Coronary artery (tissue), 2 donors: Measurements from ENCODE around the gene CADPS.

ENCODE experiments used
- DNase-seq: peaks from one replicate; pipeline ENCODE4 v3.0.0-alpha.2; 2017; ENCODE audit warnings: low spot score
- H3K27ac ChIP-seq, 2 donors: fragments of 200-600 bp; sonication (generic); one replicate each; pipeline ENCODE4 v1.5.1; 2016 to 2019
- H3K4me3 ChIP-seq: fragments of 200-600 bp; sonication (generic); 2 replicates; pipeline ENCODE4 v1.5.1; 2016; ENCODE audit warnings: mild to moderate bottlenecking, moderate library complexity
- TF ChIP-seq, protein P1 (sequence below): fragments of 200-600 bp; sonication (generic); IDR thresholded peaks from one replicate; pipeline ENCODE4 v1.5.1; 2019; ENCODE audit warnings: antibody characterized with exemption

Gene CADPS

DNA sequence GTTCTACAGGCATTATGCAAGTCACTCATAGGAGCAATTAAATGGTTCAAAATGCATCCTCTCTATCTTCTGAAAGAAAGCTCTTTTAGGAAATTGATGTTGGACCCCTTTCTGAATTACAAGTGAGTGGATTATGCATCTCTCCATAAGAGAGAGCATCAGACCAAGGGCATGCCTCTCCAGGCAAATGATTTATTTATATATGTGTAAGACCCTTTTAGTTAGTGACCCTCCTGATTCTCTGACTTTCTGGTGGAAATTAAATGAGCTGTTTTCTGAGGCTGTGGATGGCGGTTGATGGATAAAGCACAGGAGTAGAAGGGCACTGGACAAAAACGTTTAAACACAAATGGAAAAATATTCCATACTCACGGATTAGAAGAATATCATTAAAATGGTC is 62.6 kb downstream of the CADPS start:
- Histone ChIP-seq H3K4me3 (no peak overlapping the region), H3K27ac (no peak overlapping the region)
- TF ChIP-seq, protein P1, sequence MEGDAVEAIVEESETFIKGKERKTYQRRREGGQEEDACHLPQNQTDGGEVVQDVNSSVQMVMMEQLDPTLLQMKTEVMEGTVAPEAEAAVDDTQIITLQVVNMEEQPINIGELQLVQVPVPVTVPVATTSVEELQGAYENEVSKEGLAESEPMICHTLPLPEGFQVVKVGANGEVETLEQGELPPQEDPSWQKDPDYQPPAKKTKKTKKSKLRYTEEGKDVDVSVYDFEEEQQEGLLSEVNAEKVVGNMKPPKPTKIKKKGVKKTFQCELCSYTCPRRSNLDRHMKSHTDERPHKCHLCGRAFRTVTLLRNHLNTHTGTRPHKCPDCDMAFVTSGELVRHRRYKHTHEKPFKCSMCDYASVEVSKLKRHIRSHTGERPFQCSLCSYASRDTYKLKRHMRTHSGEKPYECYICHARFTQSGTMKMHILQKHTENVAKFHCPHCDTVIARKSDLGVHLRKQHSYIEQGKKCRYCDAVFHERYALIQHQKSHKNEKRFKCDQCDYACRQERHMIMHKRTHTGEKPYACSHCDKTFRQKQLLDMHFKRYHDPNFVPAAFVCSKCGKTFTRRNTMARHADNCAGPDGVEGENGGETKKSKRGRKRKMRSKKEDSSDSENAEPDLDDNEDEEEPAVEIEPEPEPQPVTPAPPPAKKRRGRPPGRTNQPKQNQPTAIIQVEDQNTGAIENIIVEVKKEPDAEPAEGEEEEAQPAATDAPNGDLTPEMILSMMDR: no peak
- DNase-seq: no peak

DNA sequence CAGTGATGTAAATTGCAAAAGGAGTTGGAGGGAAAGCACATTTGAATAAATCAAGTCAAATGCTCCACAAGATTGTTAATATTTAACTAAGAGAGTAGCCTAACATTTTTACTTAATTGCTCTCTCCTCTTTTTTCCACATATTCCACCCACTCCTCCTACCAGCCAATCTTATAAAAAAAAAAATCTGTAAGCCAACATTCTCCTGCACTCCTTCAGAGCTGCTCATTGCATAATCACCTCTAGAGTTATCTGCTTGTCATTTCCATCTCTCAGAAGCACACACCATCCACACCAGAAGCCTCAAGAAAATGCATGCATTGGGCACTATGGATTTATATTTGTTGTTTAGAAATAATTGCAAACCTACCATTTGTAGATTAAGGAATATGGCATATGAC is 64.1 kb downstream of the CADPS start:
- Histone ChIP-seq H3K4me3 (no peak overlapping the region), H3K27ac (no peak overlapping the region)
- DNase-seq: no peak
- TF ChIP-seq, protein P1: no peak

DNA sequence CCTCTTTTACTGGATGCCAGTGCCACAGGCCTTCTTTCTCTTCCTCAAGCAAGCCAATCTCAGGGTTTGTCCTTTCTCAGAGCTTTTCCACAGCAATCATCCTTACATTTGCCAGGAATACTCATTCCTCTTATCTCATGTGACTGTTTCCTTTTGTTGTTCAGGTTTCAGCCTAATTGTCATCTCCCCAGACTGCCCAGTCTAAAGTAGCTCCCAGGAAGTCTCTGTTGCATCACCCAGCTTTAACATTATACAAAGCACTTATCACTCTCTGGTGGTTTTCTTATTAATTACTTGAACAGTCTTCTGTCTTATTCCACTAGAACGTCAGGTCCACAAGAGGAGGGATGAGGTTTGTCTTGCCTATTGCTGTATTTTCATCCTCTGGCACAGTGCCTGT is 65.8 kb downstream of the CADPS start:
- Histone ChIP-seq H3K4me3 (no peak overlapping the region), H3K27ac (no peak overlapping the region)
- TF ChIP-seq, protein P1: no peak
- no peak for DNase-seq

DNA sequence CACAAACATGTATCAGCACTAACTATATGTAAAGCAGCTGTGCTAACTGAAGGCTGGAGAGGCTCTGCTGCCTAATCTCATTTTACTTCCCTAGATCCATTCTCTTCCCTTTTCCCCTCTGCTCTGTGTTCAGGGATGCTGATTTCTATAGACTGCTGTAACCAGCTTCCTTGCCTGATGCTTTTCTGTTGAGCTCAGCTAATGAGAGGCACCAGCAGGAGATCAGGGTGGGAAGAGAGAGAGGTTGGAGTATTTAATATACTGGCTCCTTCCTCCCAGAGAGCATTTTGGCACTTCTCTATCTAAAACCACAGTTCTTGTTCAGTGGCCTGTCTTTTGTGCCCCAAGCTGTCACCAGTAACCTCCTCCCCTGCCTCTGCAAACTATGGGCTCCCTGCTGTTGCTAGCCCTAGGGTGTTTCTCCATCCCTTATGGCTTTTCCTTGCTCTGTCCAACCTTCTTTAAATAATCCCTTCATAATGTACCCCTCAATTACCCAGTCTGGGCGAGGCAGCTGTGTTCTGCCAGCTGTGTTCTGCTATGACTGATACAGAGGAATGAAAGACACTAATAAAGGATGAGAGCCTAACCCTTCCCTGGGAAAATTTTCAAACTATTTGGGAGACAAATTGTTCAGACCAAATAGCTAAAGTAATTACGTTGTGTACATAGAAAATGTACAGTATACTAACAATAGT is 69.5 kb downstream of the CADPS start:
- H3K27ac ChIP-seq: no peak overlapping the region
- no peak overlapping the region for H3K4me3 ChIP-seq
- no peak for DNase-seq
- TF ChIP-seq, protein P1: no peak

DNA sequence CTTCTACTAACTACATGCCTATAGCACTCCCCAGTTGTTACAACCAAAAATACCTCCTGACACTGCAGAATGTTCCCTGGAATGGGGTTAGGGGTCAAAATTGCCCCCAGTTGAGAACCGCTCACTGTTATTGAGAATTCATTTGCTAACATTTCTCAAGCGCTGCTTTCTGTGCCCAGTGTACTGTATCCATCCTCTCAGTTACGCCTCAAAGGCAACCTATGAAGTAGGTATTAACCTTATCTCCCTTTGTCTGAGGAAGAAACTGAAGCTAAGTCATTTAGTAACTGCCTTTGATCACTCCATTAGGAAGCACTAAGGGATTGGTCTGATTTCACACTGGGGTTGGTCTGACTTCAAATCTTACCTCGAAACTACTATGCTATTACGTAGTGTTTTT is 70.1 kb downstream of the CADPS start:
- H3K4me3 ChIP-seq: no peak overlapping the region
- TF ChIP-seq, protein P1: no peak
- H3K27ac ChIP-seq: no peak overlapping the region
- DNase-seq: no peak

DNA sequence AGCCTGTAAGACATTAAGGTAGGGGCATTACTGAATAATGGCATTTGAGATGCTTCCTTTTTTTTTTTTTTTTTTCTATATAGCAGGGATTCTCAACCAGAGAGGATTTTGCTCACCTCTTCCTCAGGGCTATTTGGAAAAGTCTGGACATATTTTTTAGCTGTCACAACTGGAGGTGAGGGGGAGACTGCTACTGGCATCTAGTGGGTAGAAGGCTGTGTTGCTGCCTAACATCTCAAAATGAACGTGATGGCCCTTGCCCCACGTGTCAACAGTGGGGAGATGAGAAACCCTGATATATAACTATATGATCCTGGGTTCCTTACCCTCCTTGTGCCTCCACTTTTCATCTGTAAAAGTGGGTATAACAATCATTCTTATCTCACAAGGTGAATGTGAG is 71.9 kb downstream of the CADPS start:
- TF ChIP-seq, protein P1: no peak
- H3K4me3 ChIP-seq: no peak overlapping the region
- no peak overlapping the region for H3K27ac ChIP-seq
- no peak for DNase-seq

DNA sequence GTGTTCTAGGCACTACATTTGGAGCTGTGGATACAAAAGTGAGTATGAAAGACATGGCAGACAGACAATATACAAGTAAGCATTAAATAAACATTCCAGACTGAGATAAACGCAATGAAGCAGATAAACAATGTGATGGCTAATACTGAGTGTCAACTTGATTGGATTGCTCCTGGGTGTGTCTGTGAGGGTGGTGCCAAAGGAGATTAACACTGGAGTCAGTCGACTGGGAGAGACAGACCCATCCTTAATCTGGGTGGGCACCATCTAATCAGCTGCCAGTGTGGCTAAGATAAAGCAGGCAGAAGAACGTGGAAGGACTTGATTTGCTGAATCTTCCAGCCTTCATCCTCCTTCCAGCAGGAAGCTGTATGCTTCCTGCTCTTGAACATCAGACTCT is 77.2 kb downstream of the CADPS start:
- TF ChIP-seq, protein P1: no peak
- no peak for DNase-seq
- Histone ChIP-seq H3K4me3 (no peak overlapping the region), H3K27ac (no peak overlapping the region)
